K562 (cell line): ENCODE results near the gene IL1R1. TPM values are rescaled to one million over a fixed set of nuclear protein-coding genes. Genes with fewer than 3 reads are reported as not detected.

ENCODE experiments used
- ATAC-seq: fragments of 200-7000 bp; cut with Tn5 transposase; 3 replicates; pipeline ENCODE4 v1.9.1; 2020; ENCODE audit warnings: moderate library complexity
- BruUV-seq: library from RNA; stranded (reverse); fragments of 400-500 nt; replicated peaks from 2 replicates; lab custom pipeline; 2021; lab: Mats Ljungman, UMichigan
- CTCF ChIA-PET: fragments of 300-600 bp; formaldehyde crosslinking; extraction: SDS; loops from one replicate; lab custom pipeline; 2021; ENCODE audit warnings: low intra/inter-chr PET ratio; lab: Yijun Ruan, JAX
- POLR2A ChIA-PET: fragments of 300-600, 350-650 bp; sonication (Branson Sonifier 250); formaldehyde crosslinking; extraction: SDS; loops from one replicate; lab custom pipeline; 2021; ENCODE audit warnings: antibody characterized with exemption, inconsistent platforms; lab: Yijun Ruan, JAX
- DNase-seq, 4 experiments: peaks; one replicate each; pipeline versions ENCODE4 v3.0.0 to v3.0.0-alpha.2; 2011 to 2018; ENCODE audit warnings: low spot score in 3 of 4, mixed read lengths in 3 of 4; ENCODE audit errors: extremely low read depth in 1 of 4
- FAIRE-seq: peaks from 2 replicates; lab custom pipeline; 2011; peaks lifted over from hg19 to GRCh38; lab: Jason Lieb, UNC
- H2AFZ ChIP-seq: 2 replicates; pipeline ENCODE4 v1.6.0; 2011; ENCODE audit warnings: low read depth, low read length, control low read depth, inconsistent platforms
- H3K27ac ChIP-seq: fragments of 200-600 bp; 3 replicates; pipeline ENCODE4 v1.8.0; 2011; ENCODE audit warnings: low read depth, mild to moderate bottlenecking, control low read depth, inconsistent platforms, low read length, moderate library complexity, mixed read lengths; ENCODE audit errors: extremely low read depth
- H3K27me3 ChIP-seq, 2 experiments: fragments of 300-600 bp in 1 of 2; 2 replicates in 1 of 2; 3 replicates in 1 of 2; pipeline versions ENCODE4 v1.6.0 to v1.8.0; 2011; ENCODE audit warnings: inconsistent platforms in 2 of 2, low read length in 2 of 2, mild to moderate bottlenecking in 1 of 2, mixed read lengths in 1 of 2, moderate library complexity in 1 of 2; ENCODE audit not compliant: control insufficient read depth in 2 of 2, insufficient read depth in 2 of 2
- H3K36me3 ChIP-seq: fragments of 300-600 bp; 3 replicates; pipeline ENCODE4 v1.8.0; 2011; ENCODE audit warnings: mild to moderate bottlenecking, low read length, inconsistent platforms; ENCODE audit not compliant: control insufficient read depth, insufficient read depth
- H3K4me1 ChIP-seq, 2 experiments: fragments of 200-600 bp in 1 of 2; replicated peaks in 1 of 2; 2 replicates in 1 of 2; 3 replicates in 1 of 2; pipeline versions ENCODE4 v1.5.1 to v1.8.0; 2011; ENCODE audit warnings: inconsistent platforms in 2 of 2, low read length in 2 of 2, mild to moderate bottlenecking in 1 of 2, mixed read lengths in 1 of 2, moderate library complexity in 1 of 2; ENCODE audit not compliant: control insufficient read depth in 2 of 2, insufficient read depth in 2 of 2
- H3K4me2 ChIP-seq: 2 replicates; pipeline ENCODE4 v1.6.1; 2011; ENCODE audit warnings: low read length, control low read depth, inconsistent platforms, mixed read lengths; ENCODE audit not compliant: insufficient read depth
- H3K4me3 ChIP-seq: fragments of 200-600 bp; sonication (generic), shearing (Covaris generic); 2 replicates; pipeline ENCODE4 v1.5.1; 2016; ENCODE audit warnings: control low read depth, inconsistent platforms
- H3K79me2 ChIP-seq: fragments of 200-600 bp; 3 replicates; pipeline ENCODE4 v1.8.0; 2011; ENCODE audit warnings: low read length, inconsistent platforms; ENCODE audit not compliant: control insufficient read depth, insufficient read depth
- H3K9ac ChIP-seq, 2 experiments: 2 replicates each; pipeline versions ENCODE4 v1.6.0 to v1.6.1; 2011; ENCODE audit warnings: low read depth in 2 of 2, low read length in 2 of 2, control low read depth in 1 of 2, inconsistent platforms in 1 of 2, mild to moderate bottlenecking in 1 of 2, mixed read lengths in 1 of 2; ENCODE audit not compliant: insufficient read depth in 1 of 2
- H3K9me1 ChIP-seq: one replicate; pipeline ENCODE4 v1.6.0; 2011; ENCODE audit warnings: inconsistent platforms, mild to moderate bottlenecking, low read length, moderate library complexity; ENCODE audit not compliant: control insufficient read depth, insufficient read depth
- H3K9me3 ChIP-seq: replicated peaks from 2 replicates; pipeline ENCODE4 v1.5.1; 2011; ENCODE audit warnings: low read depth, low read length, inconsistent platforms; ENCODE audit not compliant: control insufficient read depth, insufficient read depth
- H4K20me1 ChIP-seq: replicated peaks from 2 replicates; pipeline ENCODE4 v1.6.1; 2011; ENCODE audit warnings: low read length, inconsistent platforms, mixed read lengths; ENCODE audit not compliant: control insufficient read depth, insufficient read depth
- CBFA2T2 ChIP-seq: fragments of 450-650 bp; conservative IDR thresholded peaks from 2 replicates; pipeline ENCODE4 v1.6.1; 2017; ENCODE audit warnings: mild to moderate bottlenecking
- CTBP1 ChIP-seq: fragments of 450-650 bp; IDR thresholded peaks from 2 replicates; pipeline ENCODE4 v1.6.1; 2016; ENCODE audit warnings: borderline replicate concordance
- PML ChIP-seq: IDR thresholded peaks from 2 replicates; pipeline ENCODE4 v1.6.1; 2012; ENCODE audit warnings: low read length, inconsistent platforms
- TCF3 ChIP-seq: sonication (generic); formaldehyde crosslinking; IDR thresholded peaks from 2 replicates; pipeline ENCODE4 v1.4.0; 2020; ENCODE audit warnings: mild to moderate bottlenecking, missing genetic modification reagents
- WGBS: fragments of 100-300 bp; shearing (Covaris generic); methylation state at CpG from one replicate; pipeline ENCODE4 v1.1.6; 2016; ENCODE audit warnings: low coverage, mixed read lengths; ENCODE audit not compliant: insufficient coverage; ENCODE audit errors: missing lambda C conversion rate; 5-methylcytosine and 5-hydroxymethylcytosine counted together
- in situ Hi-C: fragments of 300-500 bp; cut with MboI; formaldehyde crosslinking; loops from 4 replicates; pipeline ENCODE4 v1.15.0; 2018; ENCODE audit warnings: inconsistent platforms, mixed read lengths
- intact Hi-C: fragments of 100-400 bp; cut with micrococcal nuclease; formaldehyde crosslinking; loops from 2 replicates; pipeline ENCODE4 v1.14.2; 2022
- polyA plus RNA-seq, 8 experiments: library from polyadenylated mRNA; depleted of rRNA in 4 of 8; stranded (reverse) in 5 of 8; unstranded in 3 of 8; fragments of >200 nt; fragmentation: Nextera tagmentation in 2 of 8; fragmentation: Illumina TruSeq in 1 of 8; extraction: Ambion mirVana in 2 of 8; extraction: Trizol in 1 of 8; gene quantifications; 2 replicates each; pipeline versions ENCODE4 v1.2.1 to v1.2.3, GENCODE V29; 2011 to 2014; ENCODE audit warnings: inconsistent platforms in 1 of 8, missing spikeins in 1 of 8
- total RNA-seq, 7 experiments: library from RNA; depleted of rRNA in 6 of 7; stranded (reverse); fragments of >200 nt in 6 of 7; fragmentation: Illumina TruSeq in 2 of 7; extraction: Trizol in 2 of 7; gene quantifications; 2 replicates each; pipeline versions ENCODE4 v1.2.1 to v1.2.3, GENCODE V29; 2011 to 2021; ENCODE audit warnings: low replicate concordance in 1 of 7
- TF ChIP-seq, protein P1 (sequence below): sonication (generic); formaldehyde crosslinking; IDR thresholded peaks from 2 replicates; pipeline ENCODE4 v1.8.0; 2022; ENCODE audit warnings: mild to moderate bottlenecking, missing genetic modification reagents
- TF ChIP-seq, protein P2 (sequence below): fragments of 450-650 bp; IDR thresholded peaks from 2 replicates; pipeline ENCODE4 v1.6.1; 2018; ENCODE audit not compliant: partially characterized antibody
- TF ChIP-seq, protein P3 (sequence below), 2 experiments: IDR thresholded peaks; 2 replicates each; pipeline ENCODE4 v1.6.1; 2012; ENCODE audit warnings: improper control_type of control experiment in 2 of 2, low read depth in 2 of 2, low read length in 2 of 2, borderline replicate concordance in 1 of 2

IL1R1 gene
- total and polyA plus RNA-seq, 9 of the 15 experiments (the other 6 are each of a cell fraction or from before 2014, with no cell fraction given): 0.81 to 3.9 (median 1.6) TPM

DNA sequence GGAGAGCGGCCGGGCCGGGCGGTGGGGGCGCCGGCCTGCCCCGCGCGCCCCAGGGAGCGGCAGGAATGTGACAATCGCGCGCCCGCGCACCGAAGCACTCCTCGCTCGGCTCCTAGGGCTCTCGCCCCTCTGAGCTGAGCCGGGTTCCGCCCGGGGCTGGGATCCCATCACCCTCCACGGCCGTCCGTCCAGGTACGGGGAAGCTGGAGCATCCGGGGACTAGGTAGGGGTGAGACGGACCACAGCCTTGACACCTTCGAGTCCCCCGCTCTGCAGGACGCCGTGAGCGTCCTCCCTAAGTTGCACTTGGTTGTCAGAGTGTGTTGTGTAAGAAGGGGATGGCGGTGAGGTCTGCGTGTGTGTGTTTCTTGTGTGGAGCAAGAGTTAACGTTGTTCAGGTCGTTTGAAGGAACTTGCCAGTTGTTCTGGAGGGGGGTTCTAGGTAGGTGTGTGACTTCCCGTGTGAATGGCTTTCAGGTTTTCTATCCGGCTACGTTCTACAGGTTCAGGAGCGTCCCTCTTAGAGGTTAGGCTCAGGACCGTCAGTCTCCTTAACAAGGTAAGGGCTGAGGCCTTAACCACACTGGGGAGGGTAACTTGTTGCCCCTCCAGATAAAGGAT, 393 bp downstream of the IL1R1 start (continued):
- TF ChIP-seq, protein P1, sequence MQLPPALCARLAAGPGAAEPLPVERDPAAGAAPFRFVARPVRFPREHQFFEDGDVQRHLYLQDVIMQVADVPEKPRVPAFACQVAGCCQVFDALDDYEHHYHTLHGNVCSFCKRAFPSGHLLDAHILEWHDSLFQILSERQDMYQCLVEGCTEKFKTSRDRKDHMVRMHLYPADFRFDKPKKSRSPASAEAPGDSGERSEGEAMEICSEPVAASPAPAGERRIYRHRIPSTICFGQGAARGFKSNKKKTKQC: no peak
- TF ChIP-seq, protein P2, sequence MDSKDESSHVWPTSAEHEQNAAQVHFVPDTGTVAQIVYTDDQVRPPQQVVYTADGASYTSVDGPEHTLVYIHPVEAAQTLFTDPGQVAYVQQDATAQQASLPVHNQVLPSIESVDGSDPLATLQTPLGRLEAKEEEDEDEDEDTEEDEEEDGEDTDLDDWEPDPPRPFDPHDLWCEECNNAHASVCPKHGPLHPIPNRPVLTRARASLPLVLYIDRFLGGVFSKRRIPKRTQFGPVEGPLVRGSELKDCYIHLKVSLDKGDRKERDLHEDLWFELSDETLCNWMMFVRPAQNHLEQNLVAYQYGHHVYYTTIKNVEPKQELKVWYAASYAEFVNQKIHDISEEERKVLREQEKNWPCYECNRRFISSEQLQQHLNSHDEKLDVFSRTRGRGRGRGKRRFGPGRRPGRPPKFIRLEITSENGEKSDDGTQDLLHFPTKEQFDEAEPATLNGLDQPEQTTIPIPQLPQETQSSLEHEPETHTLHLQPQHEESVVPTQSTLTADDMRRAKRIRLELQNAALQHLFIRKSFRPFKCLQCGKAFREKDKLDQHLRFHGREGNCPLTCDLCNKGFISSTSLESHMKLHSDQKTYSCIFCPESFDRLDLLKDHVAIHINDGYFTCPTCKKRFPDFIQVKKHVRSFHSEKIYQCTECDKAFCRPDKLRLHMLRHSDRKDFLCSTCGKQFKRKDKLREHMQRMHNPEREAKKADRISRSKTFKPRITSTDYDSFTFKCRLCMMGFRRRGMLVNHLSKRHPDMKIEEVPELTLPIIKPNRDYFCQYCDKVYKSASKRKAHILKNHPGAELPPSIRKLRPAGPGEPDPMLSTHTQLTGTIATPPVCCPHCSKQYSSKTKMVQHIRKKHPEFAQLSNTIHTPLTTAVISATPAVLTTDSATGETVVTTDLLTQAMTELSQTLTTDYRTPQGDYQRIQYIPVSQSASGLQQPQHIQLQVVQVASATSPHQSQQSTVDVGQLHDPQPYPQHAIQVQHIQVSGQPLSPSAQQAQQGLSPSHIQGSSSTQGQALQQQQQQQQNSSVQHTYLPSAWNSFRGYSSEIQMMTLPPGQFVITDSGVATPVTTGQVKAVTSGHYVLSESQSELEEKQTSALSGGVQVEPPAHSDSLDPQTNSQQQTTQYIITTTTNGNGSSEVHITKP: peak; percentile 39

DNA sequence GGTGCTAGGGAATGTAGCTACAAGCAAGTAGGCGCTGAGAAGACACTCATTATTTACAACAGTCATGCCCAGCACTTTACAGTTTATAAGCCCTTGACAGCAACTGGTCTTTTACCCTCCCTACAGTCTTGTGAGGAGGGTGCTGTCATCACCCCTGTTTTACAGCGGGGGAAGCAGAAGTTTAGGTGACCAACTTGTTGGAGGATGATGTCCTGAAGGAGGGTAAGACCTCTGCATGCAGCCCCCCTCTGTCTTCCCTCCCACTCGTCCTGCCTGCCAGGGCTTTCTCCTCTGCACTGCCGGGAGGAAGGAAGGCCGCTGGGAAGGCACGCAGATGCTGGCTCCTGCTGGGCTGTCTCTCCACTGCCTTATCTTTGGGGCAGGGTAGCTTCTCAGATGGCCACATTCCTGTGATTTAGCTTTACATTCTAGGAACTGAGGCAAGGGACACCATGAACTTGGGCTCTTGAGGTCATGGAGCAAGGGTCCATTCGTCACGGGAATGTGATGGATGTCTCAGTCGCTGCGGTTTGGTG, 972 bp downstream of the IL1R1 start:
- TSS peak; percentile 69 for BruUV-seq
- peak overlapping the region; percentile 82 for H3K4me2 ChIP-seq
- intact Hi-C loops: no loop called here
- TF ChIP-seq PML (no peak), CTBP1 (peak; percentile 37; the same call in 1 of the 2 replicates), TCF3 (no peak), CBFA2T2 (peak; percentile 17; the same call in 1 of the 2 replicates)
- TF ChIP-seq, protein P3, sequence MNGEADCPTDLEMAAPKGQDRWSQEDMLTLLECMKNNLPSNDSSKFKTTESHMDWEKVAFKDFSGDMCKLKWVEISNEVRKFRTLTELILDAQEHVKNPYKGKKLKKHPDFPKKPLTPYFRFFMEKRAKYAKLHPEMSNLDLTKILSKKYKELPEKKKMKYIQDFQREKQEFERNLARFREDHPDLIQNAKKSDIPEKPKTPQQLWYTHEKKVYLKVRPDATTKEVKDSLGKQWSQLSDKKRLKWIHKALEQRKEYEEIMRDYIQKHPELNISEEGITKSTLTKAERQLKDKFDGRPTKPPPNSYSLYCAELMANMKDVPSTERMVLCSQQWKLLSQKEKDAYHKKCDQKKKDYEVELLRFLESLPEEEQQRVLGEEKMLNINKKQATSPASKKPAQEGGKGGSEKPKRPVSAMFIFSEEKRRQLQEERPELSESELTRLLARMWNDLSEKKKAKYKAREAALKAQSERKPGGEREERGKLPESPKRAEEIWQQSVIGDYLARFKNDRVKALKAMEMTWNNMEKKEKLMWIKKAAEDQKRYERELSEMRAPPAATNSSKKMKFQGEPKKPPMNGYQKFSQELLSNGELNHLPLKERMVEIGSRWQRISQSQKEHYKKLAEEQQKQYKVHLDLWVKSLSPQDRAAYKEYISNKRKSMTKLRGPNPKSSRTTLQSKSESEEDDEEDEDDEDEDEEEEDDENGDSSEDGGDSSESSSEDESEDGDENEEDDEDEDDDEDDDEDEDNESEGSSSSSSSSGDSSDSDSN (IDR thresholded peaks at IDR 0.05; ENCODE audit: borderline replicate concordance in 1 of 2, low read depth in 2 of 2, low read length in 2 of 2): 0 out of 4 replicates have a peak, but pooled peaks of 1 of the 2 experiments have one; percentile 40

More for the DNA sequence above, 972 bp downstream of the IL1R1 start:
- ChIA-PET POLR2A (interaction anchor here (0.6 to 1.3 kb wide), 4 partner anchors 11 to 88 kb away, joined by 3 read pairs; no protein-coding TSS in a partner anchor), CTCF (no interaction called here)
- Histone ChIP-seq H3K27me3 (no peaks in the 10 kb centered on the region), H3K9me3 (peaks cover 7% of the 10 kb centered on the region), H3K4me1 (peaks cover 9 to 16% of the 10 kb centered on the region in 2 experiments; a peak in 3 of 5 replicates), H3K36me3 (no peaks in the 10 kb centered on the region; the same call in 2 of the 3 replicates), H3K27ac (no peak overlapping the region), H3K4me3 (peak overlapping the region; percentile 44; the same call in 1 of the 2 replicates), H3K9me1 (no peaks in the 10 kb centered on the region), H4K20me1 (no peaks in the 10 kb centered on the region), H2AFZ (peak overlapping the region; percentile 99), H3K79me2 (no peaks in the 10 kb centered on the region), H3K9ac (peak overlapping the region in 1 of 2 experiments; percentile 23; a peak in 1 of 4 replicates)
- ATAC-seq (peak; percentile 29), DNase-seq (peak in 3 of 4 experiments; percentile 11 to 61 (median 39)), FAIRE-seq (peak; percentile 66)
- WGBS: 23% methylated on average over 6 of the region's 10 CpGs
- in situ Hi-C loops: no loop called here
